GM18873 (cell line): ENCODE results near the gene CHST5.

Source experiments
- ATAC-seq: cut with Tn5 transposase; IDR thresholded peaks from one replicate; pipeline ENCODE4 v1.9.1; 2021; ENCODE audit warnings: mild to moderate bottlenecking, moderate library complexity, moderate number of reproducible peaks; ENCODE audit not compliant: unreplicated experiment, low FRiP score

The CHST5 gene

DNA sequence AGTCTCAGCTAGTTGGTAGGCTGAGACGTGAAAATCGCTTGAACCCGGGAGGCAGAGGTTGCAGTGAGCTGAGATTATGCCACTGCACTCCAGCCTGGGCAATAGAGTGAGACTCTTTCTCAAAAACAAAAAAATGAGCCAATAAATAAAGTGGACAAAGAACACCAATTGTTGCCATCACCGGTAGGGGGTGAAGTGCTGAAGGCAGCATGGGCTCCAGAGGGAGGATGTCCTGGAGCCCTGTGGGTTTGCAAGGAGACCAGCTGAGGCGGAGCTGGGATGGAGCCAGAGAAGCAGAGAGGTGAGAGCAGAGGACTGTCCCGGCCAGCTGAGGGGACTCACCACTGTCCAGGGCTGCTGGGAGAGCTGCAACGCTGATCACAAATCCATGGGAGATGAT is 54.4 kb downstream of the CHST5 start:
- no peak for ATAC-seq

DNA sequence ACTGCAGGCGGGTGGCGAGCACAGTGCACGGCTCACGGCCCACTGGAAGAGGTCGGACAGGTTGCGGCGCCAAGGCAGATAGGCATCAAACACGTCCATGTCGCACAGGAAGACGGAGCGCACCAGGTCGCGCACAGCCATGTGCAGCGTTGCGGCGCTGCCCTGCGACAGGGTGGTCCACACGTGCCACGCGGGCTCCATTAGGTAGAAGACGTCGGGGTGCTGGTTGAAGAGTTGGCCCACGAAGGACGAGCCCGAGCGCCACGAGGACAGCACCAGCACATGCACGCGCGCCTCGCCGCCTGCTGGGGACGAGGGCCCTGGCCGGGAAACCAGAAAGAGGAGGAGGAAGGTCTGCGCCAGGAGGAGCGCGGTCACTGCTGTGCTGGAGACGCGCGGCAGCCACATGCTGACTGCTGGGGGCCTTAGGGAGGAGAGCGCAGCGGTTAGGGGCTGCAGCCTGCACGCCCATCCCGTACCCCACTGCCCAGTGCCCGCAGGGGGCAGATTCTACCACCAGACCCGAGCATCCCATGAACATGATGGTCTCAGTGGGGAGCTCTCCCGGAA is 56.4 kb downstream of the CHST5 start:
- no peak for ATAC-seq
